Fibroblast of skin of right quadriceps (primary cell): ENCODE data around the gene GAL3ST3.
A peak's percentile ranks its signal among the peaks of the same experiment; 100 is the strongest.

Experiments
- DNase-seq: peaks from one replicate; pipeline ENCODE4 v3.0.0-alpha.2; 2013

The GAL3ST3 gene

GRCh38 chr11:66068923-66069714 is 20.2 kb upstream of the GAL3ST3 start:
- peak; percentile 69 for DNase-seq

DNA sequence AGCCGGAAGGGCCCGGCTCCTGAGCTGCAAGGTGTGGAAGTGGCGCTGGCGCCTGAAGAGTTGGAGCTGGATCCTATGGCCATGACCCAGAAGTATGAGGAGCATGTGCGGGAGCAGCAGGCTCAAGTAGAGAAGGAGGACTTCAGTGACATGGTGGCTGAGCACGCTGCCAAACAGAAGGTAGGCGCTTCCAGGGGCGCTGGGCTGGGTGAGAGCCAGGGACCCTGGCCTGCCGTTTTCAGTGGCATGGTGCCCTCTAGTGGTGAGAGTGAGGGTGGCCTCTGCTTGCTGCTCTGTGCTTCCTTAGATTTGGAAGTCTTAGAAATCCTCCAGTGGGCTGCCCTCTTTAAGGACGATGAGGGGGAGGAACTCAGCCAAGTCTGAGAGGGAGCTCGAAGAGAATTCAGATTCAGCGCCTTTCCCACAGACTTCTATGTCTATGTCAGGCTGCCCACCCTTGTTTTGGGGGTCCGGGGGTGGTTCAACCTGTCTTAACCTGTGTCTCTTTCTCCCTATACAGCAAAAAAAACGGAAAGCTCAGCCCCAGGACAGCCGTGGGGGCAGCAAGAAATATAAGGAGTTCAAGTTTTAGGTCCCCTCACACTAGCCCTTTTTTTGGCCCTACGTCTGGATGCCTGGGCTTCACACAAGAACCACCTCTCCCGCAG is 19.3 kb upstream of the GAL3ST3 start:
- peak; percentile 64 for DNase-seq

- DNase-seq = no peak
These were observed 18.7 kb upstream of the GAL3ST3 start for GRCh38 chr11:66067640-66068039.

- DNase-seq = no peak
These were observed 17.8 kb upstream of the GAL3ST3 start for GRCh38 chr11:66066751-66067150.

- DNase-seq = no peak
These were observed 15.6 kb upstream of the GAL3ST3 start for GRCh38 chr11:66064571-66064970.

GRCh38 chr11:66063900-66064299 is 14.9 kb upstream of the GAL3ST3 start:
- no peak for DNase-seq

DNA sequence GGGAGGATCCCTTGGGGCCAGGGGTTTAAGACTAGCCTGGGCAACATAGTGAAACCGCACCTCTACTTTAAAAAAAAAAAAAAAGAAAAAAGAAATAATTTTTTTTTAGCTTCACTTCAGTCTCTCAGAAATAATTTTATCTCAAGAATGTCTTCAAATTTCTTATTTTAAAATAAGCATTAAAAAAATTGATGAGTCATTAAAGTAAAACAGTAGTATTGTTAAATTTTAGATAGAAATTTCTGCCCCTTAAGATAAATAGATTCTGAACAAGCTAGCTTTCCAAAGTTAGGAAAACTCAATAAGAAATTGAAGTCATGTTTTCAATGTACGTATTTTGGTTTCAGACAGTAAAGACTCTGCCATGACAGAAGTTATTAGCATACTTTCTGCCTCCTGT is 13.4 kb upstream of the GAL3ST3 start:
- no peak for DNase-seq

DNA sequence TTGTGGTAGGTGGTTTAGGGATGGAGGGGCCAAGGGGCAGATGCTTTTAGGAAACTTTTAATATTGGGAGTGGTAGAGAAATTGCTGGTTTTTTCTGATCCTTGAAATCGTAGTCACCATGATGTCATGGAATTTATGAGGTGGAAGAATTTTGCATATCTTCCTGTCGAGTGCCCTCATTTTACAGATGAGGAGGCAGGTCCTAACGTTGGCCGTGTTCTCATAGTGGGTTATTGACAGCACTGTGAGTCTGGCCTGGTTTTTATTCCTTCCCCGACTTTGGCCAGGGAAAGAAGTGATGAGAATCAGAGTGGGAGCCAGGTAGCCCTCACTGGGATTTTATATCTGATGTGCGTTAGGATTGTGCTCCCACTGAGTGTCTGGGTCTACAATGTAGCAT is 12.3 kb upstream of the GAL3ST3 start:
- no peak for DNase-seq

GRCh38 chr11:66059966-66060680 is 11.2 kb upstream of the GAL3ST3 start:
- no peak for DNase-seq

GRCh38 chr11:66056501-66056900 is 7.5 kb upstream of the GAL3ST3 start:
- DNase-seq = no peak

GRCh38 chr11:66055021-66055420 is 6.1 kb upstream of the GAL3ST3 start:
- DNase-seq = no peak

- no peak for DNase-seq
These were observed 3.7 kb upstream of the GAL3ST3 start for GRCh38 chr11:66052664-66052982.

GRCh38 chr11:66051766-66052663 is 3.1 kb upstream of the GAL3ST3 start, which contains the start of gene SF3B2:
SF3B2 (plus strand) TSS chr11:66052364; CDS start chr11:66052385, 21 bp downstream.
- DNase-seq = peak; percentile 99

DNA sequence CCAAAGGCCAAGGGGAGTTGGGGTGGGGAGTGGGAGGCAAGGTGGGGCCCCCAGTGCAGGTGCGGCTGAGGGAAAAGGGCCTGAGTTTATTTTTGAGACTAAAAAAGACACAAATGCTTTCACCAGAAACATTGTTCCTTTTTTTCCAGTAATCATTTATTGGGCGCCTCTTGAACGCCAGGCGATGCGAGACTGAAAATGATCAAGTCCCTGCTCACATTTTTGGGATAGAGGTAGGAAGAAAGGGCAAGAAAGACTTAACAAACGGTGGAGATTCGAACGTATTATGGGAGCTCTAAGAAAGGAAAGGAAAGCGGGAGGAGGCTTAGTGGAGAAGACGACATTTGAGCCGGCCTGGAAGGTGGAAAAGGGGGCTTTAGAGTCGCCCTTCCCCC is 2.4 kb upstream of the GAL3ST3 start:
- no peak for DNase-seq

GRCh38 chr11:66050581-66051231 is 1.7 kb upstream of the GAL3ST3 start:
- no peak for DNase-seq

DNA sequence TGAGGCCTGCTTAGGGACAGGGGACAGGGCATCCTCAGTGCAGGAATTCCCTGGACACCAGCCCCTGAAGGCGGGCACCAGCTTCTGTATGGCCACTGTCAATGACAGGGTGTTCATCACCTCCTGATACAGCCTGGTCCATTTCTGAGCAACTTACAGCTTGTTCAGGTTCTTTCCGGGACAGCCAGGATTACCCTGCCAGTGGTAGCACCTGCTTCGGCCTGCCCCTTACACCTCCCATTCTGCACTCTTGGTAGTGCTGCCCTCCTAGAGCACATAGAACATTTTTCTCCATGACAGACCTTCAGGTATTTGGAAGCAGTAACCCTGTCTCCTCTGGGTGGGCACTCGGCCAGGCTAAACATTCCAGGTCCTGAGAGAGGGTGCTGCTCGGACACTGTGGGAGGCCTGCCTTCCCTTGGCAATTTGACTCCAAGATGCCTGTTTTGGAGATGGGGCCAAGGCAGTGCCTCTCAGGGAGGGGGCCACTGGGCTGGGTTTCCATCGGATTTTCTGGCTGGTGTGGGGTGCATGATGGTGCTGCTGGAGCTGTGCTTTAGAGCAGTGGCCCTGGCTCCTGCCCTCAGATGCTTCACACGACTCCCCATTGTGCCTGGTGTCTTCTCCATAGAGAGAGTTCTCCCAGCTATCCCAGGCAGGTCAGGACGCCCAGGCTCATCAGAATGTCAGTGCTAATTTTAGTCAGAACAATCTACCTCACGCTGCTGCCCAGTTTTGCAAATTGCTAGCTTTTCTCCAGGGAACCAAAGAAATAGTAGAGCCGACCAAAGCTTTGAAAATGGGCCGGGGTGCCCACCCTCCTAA is 1.2 kb downstream of the GAL3ST3 start:
- no peak for DNase-seq

- no peak for DNase-seq
These were observed 2.1 kb downstream of the GAL3ST3 start for GRCh38 chr11:66046901-66047300.

DNA sequence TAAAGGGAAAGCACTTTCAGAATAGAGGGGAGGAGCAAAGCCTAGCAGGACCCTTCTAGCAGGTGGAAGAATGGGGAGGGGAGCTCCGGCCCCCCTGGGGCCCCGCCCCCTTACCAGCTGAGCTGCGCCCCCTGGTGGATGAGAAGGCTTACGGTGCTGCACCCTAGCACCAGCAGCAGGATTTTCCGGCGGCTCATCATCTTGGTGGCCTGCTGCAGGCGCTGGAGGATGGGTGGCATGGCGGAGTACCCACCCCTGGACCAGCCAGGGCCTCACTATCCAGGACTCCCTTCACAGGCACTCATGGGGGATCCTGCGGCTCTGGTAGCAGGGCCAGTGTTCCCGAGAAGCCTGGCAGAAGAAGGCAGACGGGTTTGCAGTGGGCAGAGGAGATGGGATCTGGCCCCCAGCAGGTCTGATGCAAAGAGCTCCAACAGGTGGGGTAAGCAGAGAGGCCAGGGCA is 3.8 kb downstream of the GAL3ST3 start:
- peak; percentile 66 for DNase-seq

DNA sequence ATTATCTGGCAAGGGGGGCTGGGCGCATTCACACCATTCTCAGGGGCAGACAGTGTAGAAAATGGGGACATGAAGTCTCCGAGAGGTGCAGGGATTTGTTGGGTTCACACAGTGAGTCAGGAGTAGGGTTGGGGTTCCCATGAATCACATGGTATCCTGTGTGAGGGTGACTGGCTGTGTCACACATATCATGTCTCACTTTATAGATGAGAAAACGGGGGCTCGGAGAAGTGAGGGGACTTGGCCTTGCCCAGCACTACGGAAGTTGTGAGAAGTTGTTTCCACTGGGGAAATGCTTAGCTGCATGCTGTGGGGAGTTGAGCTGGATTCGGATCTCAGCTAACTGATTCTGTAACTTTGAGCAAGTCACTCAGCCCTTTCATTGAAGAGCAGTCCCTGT is 4.2 kb downstream of the GAL3ST3 start:
- DNase-seq = no peak

- no peak for DNase-seq
These were observed 5.7 kb downstream of the GAL3ST3 start for GRCh38 chr11:66042996-66043906.
